HepG2 (cell line): Measurements from ENCODE around the gene EEIG1. TPM values are rescaled to one million over a fixed set of nuclear protein-coding genes. Genes with fewer than 3 reads are reported as not detected.
A peak's percentile ranks its signal among the peaks of the same experiment; 100 is the strongest.

Experiments
- ARNT ChIP-seq: fragments of 450-650 bp; IDR thresholded peaks from 2 replicates; pipeline ENCODE4 v1.6.1; 2017
- DNMT3B ChIP-seq: conservative IDR thresholded peaks from 2 replicates; pipeline ENCODE4 v1.6.1; 2016; ENCODE audit warnings: missing biosample characterization, control low read depth
- HNF4A ChIP-seq: sonication (generic); formaldehyde crosslinking; IDR thresholded peaks from 2 replicates; pipeline ENCODE4 v1.4.0; 2020; ENCODE audit warnings: missing genetic modification reagents
- MAX ChIP-seq: IDR thresholded peaks from 2 replicates; pipeline ENCODE4 v1.6.1; 2012; ENCODE audit warnings: inconsistent platforms
- MBD4 ChIP-seq: IDR thresholded peaks from 2 replicates; pipeline ENCODE4 v1.6.1; 2012; ENCODE audit warnings: low read length, inconsistent platforms, borderline replicate concordance
- MEIS1 ChIP-seq: sonication (generic); formaldehyde crosslinking; IDR thresholded peaks from 2 replicates; pipeline ENCODE4 v1.9.0; 2021; ENCODE audit warnings: mild to moderate bottlenecking, missing genetic modification reagents, moderate library complexity, borderline replicate concordance
- MIER2 ChIP-seq: IDR thresholded peaks from 2 replicates; pipeline ENCODE4 v1.6.1; 2016; ENCODE audit warnings: missing biosample characterization, missing genetic modification reagents
- MYPOP ChIP-seq: sonication (generic); formaldehyde crosslinking; IDR thresholded peaks from 2 replicates; pipeline ENCODE4 v1.8.1; 2023; ENCODE audit warnings: mild to moderate bottlenecking, moderate library complexity, missing genetic modification reagents
- NFATC3 ChIP-seq: sonication (generic); formaldehyde crosslinking; IDR thresholded peaks from 2 replicates; pipeline ENCODE4 v1.5.1; 2020; ENCODE audit warnings: mild to moderate bottlenecking, missing genetic modification reagents
- NFYB ChIP-seq: sonication (generic); formaldehyde crosslinking; IDR thresholded peaks from 2 replicates; pipeline ENCODE4 v1.4.0; 2020; ENCODE audit warnings: missing genetic modification reagents
- PPARG ChIP-seq: conservative IDR thresholded peaks from 2 replicates; pipeline ENCODE4 v1.6.1; 2016; ENCODE audit warnings: missing biosample characterization, missing genetic modification reagents
- RBAK ChIP-seq: sonication (generic); formaldehyde crosslinking; IDR thresholded peaks from 2 replicates; pipeline ENCODE4 v1.5.1; 2020; ENCODE audit warnings: mild to moderate bottlenecking, missing genetic modification reagents
- SAFB2 ChIP-seq: sonication (generic); formaldehyde crosslinking; IDR thresholded peaks from 2 replicates; pipeline ENCODE4 v1.5.1; 2020; ENCODE audit warnings: missing genetic modification reagents, low read depth, mild to moderate bottlenecking, borderline replicate concordance
- SNAPC5 ChIP-seq: sonication (generic); formaldehyde crosslinking; IDR thresholded peaks from 2 replicates; pipeline ENCODE4 v1.8.1; 2023; ENCODE audit warnings: mild to moderate bottlenecking, missing genetic modification reagents, borderline replicate concordance
- SP5 ChIP-seq: IDR thresholded peaks from 2 replicates; pipeline ENCODE4 v1.6.1; 2016; ENCODE audit warnings: low read depth, borderline replicate concordance
- TARDBP ChIP-seq: sonication (generic); formaldehyde crosslinking; IDR thresholded peaks from 2 replicates; pipeline ENCODE4 v1.8.0; 2022; ENCODE audit warnings: mild to moderate bottlenecking, missing genetic modification reagents
- TP53 ChIP-seq: sonication (generic); formaldehyde crosslinking; conservative IDR thresholded peaks from 2 replicates; pipeline ENCODE4 v1.4.0; 2020; ENCODE audit warnings: missing genetic modification reagents
- XRCC5 ChIP-seq: fragments of 200-400 bp; formaldehyde crosslinking; optimal IDR thresholded peaks from 2 replicates; pipeline ENCODE3; 2017; ENCODE audit warnings: mild to moderate bottlenecking, low read length
- YEATS4 ChIP-seq: sonication (generic); formaldehyde crosslinking; IDR thresholded peaks from 2 replicates; pipeline ENCODE4 v1.4.0; 2020; ENCODE audit warnings: missing genetic modification reagents, borderline replicate concordance
- ZFP36 ChIP-seq: fragments of 150-350 bp; IDR thresholded peaks from 2 replicates; pipeline ENCODE4 v1.6.1; 2018; ENCODE audit warnings: borderline replicate concordance, low read length, low read depth; ENCODE audit not compliant: partially characterized antibody
- ZFP41 ChIP-seq: sonication (generic); formaldehyde crosslinking; IDR thresholded peaks from 2 replicates; pipeline ENCODE4 v1.4.0; 2020; ENCODE audit warnings: mild to moderate bottlenecking, missing genetic modification reagents, borderline replicate concordance
- ZNF230 ChIP-seq: sonication (generic); formaldehyde crosslinking; IDR thresholded peaks from 2 replicates; pipeline ENCODE4 v1.4.0; 2020; ENCODE audit warnings: mild to moderate bottlenecking, missing genetic modification reagents
- ZNF264 ChIP-seq: sonication (generic); formaldehyde crosslinking; IDR thresholded peaks from 2 replicates; pipeline ENCODE4 v1.4.0; 2020; ENCODE audit warnings: missing genetic modification reagents
- ZNF296 ChIP-seq: sonication (generic); formaldehyde crosslinking; conservative IDR thresholded peaks from 2 replicates; pipeline ENCODE4 v1.5.0; 2020; ENCODE audit warnings: mild to moderate bottlenecking, missing genetic modification reagents
- ZNF30 ChIP-seq: sonication (generic); formaldehyde crosslinking; IDR thresholded peaks from 2 replicates; pipeline ENCODE4 v1.5.0; 2020; ENCODE audit warnings: mild to moderate bottlenecking, missing genetic modification reagents
- ZNF547 ChIP-seq: sonication (generic); formaldehyde crosslinking; IDR thresholded peaks from 2 replicates; pipeline ENCODE4 v1.5.1; 2020; ENCODE audit warnings: mild to moderate bottlenecking, missing genetic modification reagents
- ZNF569 ChIP-seq: sonication (generic); formaldehyde crosslinking; IDR thresholded peaks from 2 replicates; pipeline ENCODE4 v1.5.0; 2020; ENCODE audit warnings: mild to moderate bottlenecking, missing genetic modification reagents, moderate library complexity, borderline replicate concordance
- ZNF605 ChIP-seq: sonication (generic); formaldehyde crosslinking; IDR thresholded peaks from 2 replicates; pipeline ENCODE4 v1.8.0; 2022; ENCODE audit warnings: mild to moderate bottlenecking, missing genetic modification reagents
- ZNF619 ChIP-seq: sonication (generic); formaldehyde crosslinking; IDR thresholded peaks from 2 replicates; pipeline ENCODE4 v1.4.0; 2020; ENCODE audit warnings: mild to moderate bottlenecking, missing genetic modification reagents
- ZNF747 ChIP-seq: sonication (generic); formaldehyde crosslinking; IDR thresholded peaks from 2 replicates; pipeline ENCODE4 v1.8.1; 2023; ENCODE audit warnings: missing genetic modification reagents, mild to moderate bottlenecking, borderline replicate concordance
- ZNF792 ChIP-seq: IDR thresholded peaks from 2 replicates; pipeline ENCODE4 v1.6.1; 2016
- ZNF879 ChIP-seq: sonication (generic); formaldehyde crosslinking; IDR thresholded peaks from 2 replicates; pipeline ENCODE4 v1.8.1; 2023; ENCODE audit warnings: missing genetic modification reagents
- ZNF883 ChIP-seq: sonication (generic); formaldehyde crosslinking; IDR thresholded peaks from 2 replicates; pipeline ENCODE4 v1.5.1; 2020; ENCODE audit warnings: mild to moderate bottlenecking, missing genetic modification reagents; ENCODE audit errors: not compliant biosample characterization
- polyA plus RNA-seq, 8 experiments: library from polyadenylated mRNA; depleted of rRNA in 3 of 8; stranded (reverse) in 7 of 8; unstranded in 1 of 8; fragments of >200 nt; fragmentation: Illumina TruSeq in 4 of 8; extraction: Trizol in 4 of 8; gene quantifications; 2 replicates each; pipeline versions ENCODE4 v1.2.1 to v1.2.3, GENCODE V29; 2011 to 2016; ENCODE audit warnings: low read depth in 4 of 8, missing spikeins in 1 of 8, mixed read lengths in 1 of 8; ENCODE audit not compliant: insufficient read depth in 1 of 8
- total RNA-seq, 5 experiments: library from RNA; depleted of rRNA; stranded (reverse); fragments of >200 nt; fragmentation: Illumina TruSeq; extraction: Trizol; gene quantifications; 2 replicates each; pipeline ENCODE4 v1.2.3, GENCODE V29; 2016; ENCODE audit warnings: low read depth in 1 of 5

EEIG1 gene
- total and polyA plus RNA-seq, 2 of the 13 experiments (the other 11 are each of a cell fraction or from before 2014, with no cell fraction given): 16.6 to 25.2 TPM

- TF ChIP-seq MYPOP (CRISPR knock-in tag) (peak; percentile 66; the same call in 1 of the 2 replicates), ZNF792 (CRISPR knock-in tag) (peak; percentile 68; the same call in 1 of the 2 replicates), MAX (no peak), ZNF747 (CRISPR knock-in tag) (peak; percentile 88; the same call in 1 of the 2 replicates), ZNF605 (CRISPR knock-in tag) (no peak; the same call in 1 of the 2 replicates), ARNT (no peak), TARDBP (peak; percentile 95), ZNF264 (CRISPR knock-in tag) (peak; percentile 73), ZNF883 (CRISPR knock-in tag) (peak; percentile 94), MBD4 (no peak), ZNF619 (CRISPR knock-in tag) (0 out of 2 replicates have a peak, but pooled peaks have one; percentile 75), DNMT3B (CRISPR knock-in tag) (peak; percentile 38; the same call in 1 of the 2 replicates), ZFP41 (no peak; the same call in 1 of the 2 replicates), ZNF547 (CRISPR knock-in tag) (peak; percentile 78; the same call in 1 of the 2 replicates), NFYB (CRISPR knock-in tag) (no peak), NFATC3 (CRISPR knock-in tag) (no peak), MIER2 (CRISPR knock-in tag) (peak; percentile 46; the same call in 1 of the 2 replicates), SAFB2 (CRISPR knock-in tag) (peak; percentile 87; the same call in 1 of the 2 replicates), ZNF30 (CRISPR knock-in tag) (no peak), PPARG (peak; percentile 87; the same call in 1 of the 2 replicates), MEIS1 (CRISPR knock-in tag) (peak; percentile 60), ZNF230 (CRISPR knock-in tag) (peak; percentile 54; the same call in 1 of the 2 replicates), SNAPC5 (CRISPR knock-in tag) (0 out of 2 replicates have a peak, but pooled peaks have one; percentile 22), SP5 (CRISPR knock-in tag) (peak; percentile 75), ZNF569 (CRISPR knock-in tag) (no peak), YEATS4 (CRISPR knock-in tag) (peak; percentile 76; the same call in 1 of the 2 replicates), XRCC5 (peak; percentile 88), ZNF296 (peak; percentile 86), TP53 (CRISPR knock-in tag) (no peak; the same call in 1 of the 2 replicates), HNF4A (peak; percentile 86), RBAK (CRISPR knock-in tag) (peak; percentile 78), ZFP36 (no peak), ZNF879 (no peak)
Observed at GRCh38 chr9:127950513-127951289, 30.1 kb downstream of the EEIG1 start (continued).
